Endothelial cell of umbilical vein (primary cell): Measurements from ENCODE around the gene ZNF213. TPM values are rescaled to one million over a fixed set of nuclear protein-coding genes. Genes with fewer than 3 reads are reported as not detected.
A peak's percentile ranks its signal among the peaks of the same experiment; 100 is the strongest.

Experiments
- BruUV-seq: library from RNA; stranded (reverse); fragments of 400-500 nt; replicated peaks from 2 replicates; lab custom pipeline; 2021; lab: Mats Ljungman, UMichigan
- CTCF ChIA-PET: fragments of 300-600, 350-600 bp; sonication (Branson Sonifier 250); formaldehyde crosslinking; loops from one replicate; lab custom pipeline; 2021; ENCODE audit warnings: antibody characterized with exemption, inconsistent platforms; lab: Charles Lee
- POLR2A ChIA-PET: fragments of 300-600, 350-600 bp; sonication (Branson Sonifier 250); formaldehyde crosslinking; loops from one replicate; lab custom pipeline; 2021; ENCODE audit warnings: antibody characterized with exemption, inconsistent platforms; lab: Charles Lee
- DNase-seq: peaks from one replicate; pipeline ENCODE4 v3.0.0-alpha.2; 2011; ENCODE audit warnings: low read depth, low spot score
- FAIRE-seq: peaks from 2 replicates; lab custom pipeline; 2011; peaks lifted over from hg19 to GRCh38; lab: Jason Lieb, UNC
- H2AFZ ChIP-seq: 2 replicates; pipeline ENCODE4 v1.6.0; 2012; ENCODE audit warnings: low read depth, low read length, control low read depth, inconsistent platforms
- H3K27ac ChIP-seq: 2 replicates; pipeline ENCODE4 v1.5.1; 2011; ENCODE audit warnings: low read depth, mild to moderate bottlenecking, control low read depth, low read length, moderate library complexity; ENCODE audit not compliant: insufficient read depth
- H3K27me3 ChIP-seq, 2 experiments: 2 replicates each; pipeline versions ENCODE4 v1.6.0 to v1.6.1; 2011; ENCODE audit warnings: low read length in 2 of 2, mixed read lengths in 1 of 2; ENCODE audit not compliant: control insufficient read depth in 2 of 2, insufficient read depth in 2 of 2
- H3K36me3 ChIP-seq, 2 experiments: 2 replicates in 1 of 2; 3 replicates in 1 of 2; pipeline ENCODE4 v1.5.1; 2011; ENCODE audit warnings: low read length in 2 of 2, mild to moderate bottlenecking in 1 of 2, moderate library complexity in 1 of 2; ENCODE audit not compliant: control insufficient read depth in 2 of 2, insufficient read depth in 2 of 2; ENCODE audit errors: extremely low read depth in 1 of 2
- H3K4me1 ChIP-seq: 3 replicates; pipeline ENCODE4 v1.5.1; 2011; ENCODE audit warnings: mild to moderate bottlenecking, low read length; ENCODE audit not compliant: control insufficient read depth, insufficient read depth; ENCODE audit errors: extremely low read depth
- H3K4me2 ChIP-seq: 2 replicates; pipeline ENCODE4 v1.6.1; 2011; ENCODE audit warnings: low read length, control low read depth, mixed read lengths; ENCODE audit not compliant: insufficient read depth
- H3K4me3 ChIP-seq, 3 experiments: fragments of 200-600 bp in 1 of 3; sonication (generic), shearing (Covaris generic) in 1 of 3; replicated peaks in 1 of 3; 2 replicates each; pipeline ENCODE4 v1.5.1; 2011 to 2016; ENCODE audit warnings: control low read depth in 3 of 3, low read length in 3 of 3, mild to moderate bottlenecking in 2 of 3, inconsistent platforms in 1 of 3, low read depth in 1 of 3, moderate library complexity in 1 of 3; ENCODE audit not compliant: insufficient read depth in 1 of 3
- H3K79me2 ChIP-seq: 2 replicates; pipeline ENCODE4 v1.6.0; 2012; ENCODE audit warnings: low read length, inconsistent platforms; ENCODE audit not compliant: control insufficient read depth, insufficient read depth
- H3K9ac ChIP-seq: replicated peaks from 2 replicates; pipeline ENCODE3; 2011; ENCODE audit warnings: low read length, control low read depth; ENCODE audit not compliant: insufficient read depth; ENCODE audit errors: extremely low read depth
- H3K9me1 ChIP-seq: replicated peaks from 3 replicates; pipeline ENCODE4 v1.6.0; 2011; ENCODE audit warnings: mild to moderate bottlenecking, low read length; ENCODE audit not compliant: control insufficient read depth, insufficient read depth; ENCODE audit errors: extremely low read depth
- H3K9me3 ChIP-seq: replicated peaks from 2 replicates; pipeline ENCODE4 v1.5.1; 2012; ENCODE audit warnings: low read length, inconsistent platforms; ENCODE audit not compliant: control insufficient read depth, insufficient read depth
- H4K20me1 ChIP-seq: replicated peaks from 2 replicates; pipeline ENCODE3; 2011; ENCODE audit warnings: mild to moderate bottlenecking, low read length; ENCODE audit not compliant: control insufficient read depth, insufficient read depth; ENCODE audit errors: extremely low read depth
- EZH2 ChIP-seq: IDR thresholded peaks from 2 replicates; pipeline ENCODE4 v1.6.1; 2012; ENCODE audit warnings: borderline replicate concordance, low read depth, mild to moderate bottlenecking, moderate library complexity, low read length, inconsistent platforms; ENCODE audit not compliant: severe bottlenecking
- GATA2 ChIP-seq: IDR thresholded peaks from 2 replicates; pipeline ENCODE4 v1.7.0; 2011; ENCODE audit warnings: low read depth, mild to moderate bottlenecking, moderate library complexity, mixed read lengths, low read length; ENCODE audit not compliant: insufficient read length, insufficient read depth
- JUN ChIP-seq: IDR thresholded peaks from 2 replicates; pipeline ENCODE4 v1.6.1; 2011; ENCODE audit warnings: borderline replicate concordance, low read depth; ENCODE audit not compliant: insufficient read length, insufficient read depth
- MYC ChIP-seq: IDR thresholded peaks from one replicate; pipeline ENCODE4 v1.6.1; 2011; ENCODE audit warnings: mild to moderate bottlenecking, low read depth, low read length
- POLR2A ChIP-seq: IDR thresholded peaks from 2 replicates; pipeline ENCODE4 v1.6.1; 2012; ENCODE audit warnings: low read depth, mild to moderate bottlenecking, control low read depth, low read length
- POLR2AphosphoS5 ChIP-seq: IDR thresholded peaks from 2 replicates; pipeline ENCODE4 v1.6.1; 2012; ENCODE audit warnings: low read depth, mild to moderate bottlenecking, control low read depth, low read length, moderate library complexity; ENCODE audit not compliant: insufficient read depth
- dilution Hi-C: fragments of 300-500 bp; cut with MboI; formaldehyde crosslinking; loops from one replicate; pipeline ENCODE4 v1.15.0; 2019; ENCODE audit warnings: low sequenced_read_pairs; ENCODE audit not compliant: extremely low pct_ligation_motif_present
- intact Hi-C: fragments of 100-400 bp; cut with micrococcal nuclease; formaldehyde crosslinking; loops from one replicate; pipeline ENCODE4 v1.10.0; 2022
- polyA plus RNA-seq, 4 experiments: library from polyadenylated mRNA; depleted of rRNA in 3 of 4; stranded (reverse) in 3 of 4; unstranded in 1 of 4; fragments of >200 nt; gene quantifications; 2 replicates each; pipeline versions ENCODE4 v1.2.1 to v1.2.3, GENCODE V29; 2011 to 2012; ENCODE audit warnings: missing spikeins in 1 of 4
- total RNA-seq: library from RNA; stranded (reverse); gene quantifications from 2 replicates; pipeline ENCODE4 v1.2.3, GENCODE V29; 2021
- TF ChIP-seq, protein P1 (sequence below): IDR thresholded peaks from 2 replicates; pipeline ENCODE4 v1.6.1; 2011; ENCODE audit not compliant: insufficient read depth, insufficient read length
- TF ChIP-seq, protein P2 (sequence below), 2 donors: IDR thresholded peaks; 1 replicate in 1 of 2; 2 replicates in 1 of 2; pipeline ENCODE4 v1.5.1; 2011; ENCODE audit warnings: low read length in 2 of 2, mild to moderate bottlenecking in 2 of 2, moderate library complexity in 2 of 2, control low read depth in 1 of 2, inconsistent platforms in 1 of 2, low read depth in 1 of 2; ENCODE audit not compliant: insufficient read depth in 1 of 2; ENCODE audit errors: extremely low read depth in 1 of 2

ZNF213 gene
- total and polyA plus RNA-seq, 2 donors (not counting 3 experiments of a cell fraction or from before 2014, with no cell fraction given) = 2.0 to 9.8 TPM

DNA sequence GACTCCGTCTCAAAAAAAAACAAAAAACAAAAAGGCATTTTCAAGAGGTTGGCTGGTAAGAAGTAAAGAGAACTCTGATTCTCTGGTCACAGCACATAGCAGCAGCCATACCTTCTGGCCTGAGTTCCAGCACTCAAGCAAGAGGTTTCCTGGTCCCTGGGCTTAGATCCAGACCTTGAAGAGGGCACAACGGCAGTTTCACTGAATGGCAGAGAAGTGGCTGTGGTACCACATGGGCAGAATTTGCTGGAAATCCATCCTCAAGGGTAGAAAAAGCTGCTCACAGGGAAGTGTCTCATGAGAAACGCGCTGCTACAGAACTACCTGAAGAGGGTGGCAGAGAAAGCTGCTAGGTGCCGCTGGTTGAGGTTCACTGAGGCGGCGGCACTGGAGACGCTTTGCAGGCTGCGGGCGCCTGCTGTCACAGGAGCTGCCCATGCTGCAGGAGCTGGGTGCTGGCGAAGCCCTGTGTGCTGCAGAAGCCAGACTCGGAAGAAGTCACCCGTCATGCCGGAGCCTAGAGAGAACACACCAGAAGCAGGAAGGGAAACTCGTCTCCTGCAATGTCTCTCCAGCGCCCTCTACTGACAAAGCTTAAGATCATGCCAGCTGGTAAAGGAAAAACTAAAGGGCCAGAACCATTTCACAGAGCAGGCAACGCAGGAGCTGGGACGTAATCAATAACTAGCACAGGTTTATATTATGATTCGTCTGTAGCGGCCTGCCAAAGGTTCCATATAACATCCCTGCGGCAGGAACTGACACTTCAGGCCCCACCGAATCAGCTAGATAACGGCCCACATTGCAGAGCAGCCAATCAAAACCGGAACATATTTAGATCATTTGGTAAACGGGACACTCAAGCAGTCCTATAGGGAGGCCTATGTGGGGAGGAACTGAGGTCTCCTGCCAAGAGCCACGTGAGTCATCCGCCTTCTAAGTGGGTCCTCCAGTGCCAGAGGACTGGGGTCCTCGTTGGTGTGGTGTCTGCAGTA, 5.4 kb upstream of the ZNF213 start:
- Histone ChIP-seq H3K9ac (no peak overlapping the region), H3K4me3 (no peak overlapping the region), H3K9me1 (no peaks in the 10 kb centered on the region), H2AFZ (no peak overlapping the region), H3K4me1 (peaks cover 8% of the 10 kb centered on the region), H3K9me3 (no peaks in the 10 kb centered on the region), H3K36me3 (peaks cover 4% of the 10 kb centered on the region in 2 experiments), H3K27me3 (no peaks in the 10 kb centered on the region), H4K20me1 (no peaks in the 10 kb centered on the region), H3K4me2 (peak overlapping the region; percentile 23), H3K27ac (no peak overlapping the region), H3K79me2 (peaks cover 14% of the 10 kb centered on the region)
- FAIRE-seq (peak; percentile 98), DNase-seq (peak; percentile 80)
- CTCF ChIA-PET = interaction anchor here (0.7 to 6.9 kb wide), 31 partner anchors 10 to 372 kb away, joined by 3 to 138 read pairs (median 6); partner anchors contain the start of genes CLUAP1, IL32, ZNF205 and ZSCAN10
- POLR2A ChIA-PET = interaction anchor here (1.4 kb wide), 1 partner anchor 70 kb away, joined by 5 read pairs; no protein-coding TSS in a partner anchor
- dilution Hi-C loops = no loop called here
- intact Hi-C loops = loop anchor here (1.0 kb wide), 3 partner anchors 27 to 70 kb away; no protein-coding TSS in a partner anchor
- no TSS peak for BruUV-seq
- TF ChIP-seq JUN (no peak), MYC (no peak), EZH2 (no peak), POLR2AphosphoS5 (peak; percentile 69), GATA2 (no peak), POLR2A (peak; percentile 48)
- TF ChIP-seq, protein P1, sequence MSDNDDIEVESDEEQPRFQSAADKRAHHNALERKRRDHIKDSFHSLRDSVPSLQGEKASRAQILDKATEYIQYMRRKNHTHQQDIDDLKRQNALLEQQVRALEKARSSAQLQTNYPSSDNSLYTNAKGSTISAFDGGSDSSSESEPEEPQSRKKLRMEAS = no peak
- TF ChIP-seq, protein P2, sequence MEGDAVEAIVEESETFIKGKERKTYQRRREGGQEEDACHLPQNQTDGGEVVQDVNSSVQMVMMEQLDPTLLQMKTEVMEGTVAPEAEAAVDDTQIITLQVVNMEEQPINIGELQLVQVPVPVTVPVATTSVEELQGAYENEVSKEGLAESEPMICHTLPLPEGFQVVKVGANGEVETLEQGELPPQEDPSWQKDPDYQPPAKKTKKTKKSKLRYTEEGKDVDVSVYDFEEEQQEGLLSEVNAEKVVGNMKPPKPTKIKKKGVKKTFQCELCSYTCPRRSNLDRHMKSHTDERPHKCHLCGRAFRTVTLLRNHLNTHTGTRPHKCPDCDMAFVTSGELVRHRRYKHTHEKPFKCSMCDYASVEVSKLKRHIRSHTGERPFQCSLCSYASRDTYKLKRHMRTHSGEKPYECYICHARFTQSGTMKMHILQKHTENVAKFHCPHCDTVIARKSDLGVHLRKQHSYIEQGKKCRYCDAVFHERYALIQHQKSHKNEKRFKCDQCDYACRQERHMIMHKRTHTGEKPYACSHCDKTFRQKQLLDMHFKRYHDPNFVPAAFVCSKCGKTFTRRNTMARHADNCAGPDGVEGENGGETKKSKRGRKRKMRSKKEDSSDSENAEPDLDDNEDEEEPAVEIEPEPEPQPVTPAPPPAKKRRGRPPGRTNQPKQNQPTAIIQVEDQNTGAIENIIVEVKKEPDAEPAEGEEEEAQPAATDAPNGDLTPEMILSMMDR (IDR thresholded peaks at IDR 0.05; ENCODE audit: extremely low read depth in 1 of 2, insufficient read depth in 1 of 2, low read depth in 1 of 2, low read length in 2 of 2) = peak; percentile 86 to 89
